Measurements from ENCODE around the gene EFCAB3. TPM values are rescaled to one million over a fixed set of nuclear protein-coding genes. Genes with fewer than 3 reads are reported as not detected.
"Not testable (repeated sequence)": the region's sequence is repeated elsewhere in the genome, so short reads cannot be mapped to it uniquely, and the experiment has no call there.

EFCAB3 gene
- total RNA-seq, 1 experiment from 2014 or later: not detected

- POLR2A ChIA-PET: interaction anchor here (0.6 kb wide), 1 partner anchor 58 kb away, joined by 3 read pairs; no protein-coding TSS in a partner anchor
- H3K9ac ChIP-seq (ENCODE audit: low read length); H3K27ac ChIP-seq (ENCODE audit: low read depth, low read length); H3K4me2 ChIP-seq (ENCODE audit: low read length); DNase-seq (ENCODE audit: low read depth, low spot score); H4K20me1 ChIP-seq (ENCODE audit: insufficient read depth); H3K4me3 ChIP-seq (replicated peaks in 1 of 2; ENCODE audit: low read depth in 1 of 2, low read length in 2 of 2); H3K9me2 ChIP-seq (ENCODE audit: insufficient read depth); intact Hi-C loops (cut with micrococcal nuclease); H3K36me3 ChIP-seq (ENCODE audit: control insufficient read depth in 1 of 2, insufficient read depth in 2 of 2, low read length in 2 of 2); ATAC-seq; RAD21 ChIA-PET (ENCODE audit: low non-redundant PET in 1 of 2, low total read pairs in 2 of 2, uncharacterized antibody in 2 of 2, unreplicated experiment in 2 of 2); BruUV-seq (replicated peaks); H2AFZ ChIP-seq (ENCODE audit: low read depth, low read length, poor library complexity, severe bottlenecking); H3K4me1 ChIP-seq (ENCODE audit: control insufficient read depth in 1 of 2, insufficient read depth in 2 of 2, low read length in 2 of 2); H3K27me3 ChIP-seq (ENCODE audit: insufficient read depth, low read length); CTCF ChIA-PET; H3K79me2 ChIP-seq (ENCODE audit: insufficient read depth, low read length); H3K9me3 ChIP-seq (ENCODE audit: control insufficient read depth in 1 of 2, insufficient read depth in 1 of 2, low read depth in 1 of 2, low read length in 2 of 2): not testable (repeated sequence)
These were observed 84.1 kb downstream of the EFCAB3 start for GRCh38 chr17:62464422-62464821.

- RAD21 ChIA-PET (ENCODE audit: low non-redundant PET in 1 of 2, low total read pairs in 2 of 2, uncharacterized antibody in 2 of 2, unreplicated experiment in 2 of 2); DNase-seq (ENCODE audit: low read depth, low spot score); H4K20me1 ChIP-seq (ENCODE audit: insufficient read depth): not testable (repeated sequence)
These were observed 84.9 kb downstream of the EFCAB3 start for GRCh38 chr17:62465271-62465670.

More at GRCh38 chr17:62465271-62465670, 84.9 kb downstream of the EFCAB3 start:
- H3K9ac ChIP-seq (ENCODE audit: low read length); H3K36me3 ChIP-seq (ENCODE audit: control insufficient read depth in 1 of 2, insufficient read depth in 2 of 2, low read length in 2 of 2); BruUV-seq (replicated peaks); CTCF ChIA-PET; H2AFZ ChIP-seq (ENCODE audit: low read depth, low read length, poor library complexity, severe bottlenecking); H3K4me1 ChIP-seq (ENCODE audit: control insufficient read depth in 1 of 2, insufficient read depth in 2 of 2, low read length in 2 of 2); H3K9me2 ChIP-seq (ENCODE audit: insufficient read depth); H3K9me3 ChIP-seq (ENCODE audit: control insufficient read depth in 1 of 2, insufficient read depth in 1 of 2, low read depth in 1 of 2, low read length in 2 of 2); POLR2A ChIA-PET; H3K27ac ChIP-seq (ENCODE audit: low read depth, low read length); intact Hi-C loops (cut with micrococcal nuclease); H3K4me2 ChIP-seq (ENCODE audit: low read length); H3K79me2 ChIP-seq (ENCODE audit: insufficient read depth, low read length); H3K4me3 ChIP-seq (replicated peaks in 1 of 2; ENCODE audit: low read depth in 1 of 2, low read length in 2 of 2); H3K27me3 ChIP-seq (ENCODE audit: insufficient read depth, low read length); ATAC-seq: not testable (repeated sequence)

Other genes with a start within 250 kb of the EFCAB3 start
- 50.3 TPM for gene METTL2A, start 43.3 kb downstream of the EFCAB3 start, total RNA-seq (2021; ENCODE audit: unreplicated experiment)
- 56.6 TPM for gene TLK2, start 98.3 kb downstream of the EFCAB3 start, total RNA-seq (2021; ENCODE audit: unreplicated experiment)
- gene MRC2, start 247.1 kb downstream of the EFCAB3 start, total RNA-seq (2021; ENCODE audit: unreplicated experiment): 10.7 TPM